ENCODE measurements around the gene FOXL3. TPM values are rescaled to one million over a fixed set of nuclear protein-coding genes. Genes with fewer than 3 reads are reported as not detected.

The FOXL3 gene
- total and polyA plus RNA-seq, 12 donors, result not detected

DNA sequence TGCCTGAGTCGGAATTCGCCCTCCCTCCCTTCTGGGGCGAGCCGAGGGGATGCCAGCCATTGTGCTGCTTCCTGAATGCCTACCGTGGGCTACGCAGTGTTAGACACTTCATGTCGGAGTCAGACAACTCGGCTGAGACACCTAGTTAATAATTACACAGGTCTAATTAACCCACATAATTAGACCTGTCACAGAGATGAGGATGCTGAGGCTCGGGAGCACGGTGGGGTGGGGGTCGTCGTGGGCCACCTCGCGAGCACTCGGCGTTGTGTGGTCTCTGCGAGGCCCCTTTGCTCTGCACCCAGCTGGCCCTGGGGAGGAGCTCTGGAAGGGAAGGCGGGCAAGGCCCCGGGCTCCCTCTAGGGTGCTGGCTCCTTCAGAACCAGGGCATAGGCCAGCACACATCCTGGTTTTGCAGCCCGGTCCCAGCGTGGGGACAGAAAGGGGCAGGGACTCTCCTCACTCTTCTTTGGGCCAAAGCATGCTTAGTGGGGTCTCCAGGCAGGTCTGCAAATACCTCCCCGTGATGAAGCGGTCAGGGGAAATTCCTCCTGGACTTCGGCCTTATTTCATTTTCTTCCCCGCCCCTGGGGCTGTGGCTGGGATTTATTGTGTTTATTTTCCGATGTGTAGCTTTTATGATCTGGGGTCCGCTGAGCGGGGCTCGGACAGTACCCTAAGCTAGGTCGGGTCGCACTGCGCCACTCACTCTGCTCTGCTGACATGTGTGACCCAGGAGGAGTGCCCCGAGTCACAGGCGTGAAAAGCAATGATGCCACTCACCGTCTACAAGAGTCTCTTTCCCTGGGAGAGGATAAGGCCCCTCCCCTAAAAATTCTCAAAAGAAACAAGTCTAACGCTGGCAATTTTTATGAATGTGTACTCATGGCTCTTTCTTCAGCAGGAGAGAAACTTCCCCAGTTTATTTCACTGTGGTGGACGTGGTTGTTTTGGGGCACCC lies 4.9 kb upstream of the FOXL3 start:
- no peak for DNase-seq

DNA sequence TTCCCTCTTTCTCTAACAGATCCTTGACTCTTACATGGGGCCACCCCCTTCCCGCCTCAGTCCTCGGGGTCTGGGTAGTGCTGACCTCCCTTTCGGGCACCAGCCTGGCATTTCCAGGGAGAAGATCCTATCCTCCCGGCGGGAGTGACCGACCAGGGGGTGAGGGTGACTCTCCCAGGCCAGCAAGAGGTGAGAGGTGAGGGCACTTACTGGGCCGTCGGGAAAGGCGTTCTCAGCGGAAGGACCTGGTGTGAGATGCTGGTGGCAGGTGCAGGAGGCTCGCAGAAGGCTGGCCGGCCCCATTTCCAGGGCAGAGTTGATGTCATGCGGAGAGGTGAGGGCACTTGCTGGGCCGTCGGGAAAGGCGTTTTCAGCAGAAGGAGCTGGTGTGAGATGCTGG lies 4.2 kb upstream of the FOXL3 start:
- peaks cover 16 to 66% (median 33%) of the 10 kb centered on the region in 7 donors for H3K27me3 ChIP-seq
- ATAC-seq, result no peak
- no peak for DNase-seq
- intact Hi-C loops (cut with DNase I), result no loop called here
- no peaks in the 10 kb centered on the region for H3K36me3 ChIP-seq
- no peak overlapping the region for H3K27ac ChIP-seq
- H3K9me3 ChIP-seq, result no peaks in the 10 kb centered on the region
- 80 to 82% methylated on average over 16 of the region's 16 CpGs for WGBS, 2 donors
- H3K4me1 ChIP-seq, result peaks cover 0 to 12% (median 0%) of the 10 kb centered on the region in 9 donors
- TF ChIP-seq, protein P1, sequence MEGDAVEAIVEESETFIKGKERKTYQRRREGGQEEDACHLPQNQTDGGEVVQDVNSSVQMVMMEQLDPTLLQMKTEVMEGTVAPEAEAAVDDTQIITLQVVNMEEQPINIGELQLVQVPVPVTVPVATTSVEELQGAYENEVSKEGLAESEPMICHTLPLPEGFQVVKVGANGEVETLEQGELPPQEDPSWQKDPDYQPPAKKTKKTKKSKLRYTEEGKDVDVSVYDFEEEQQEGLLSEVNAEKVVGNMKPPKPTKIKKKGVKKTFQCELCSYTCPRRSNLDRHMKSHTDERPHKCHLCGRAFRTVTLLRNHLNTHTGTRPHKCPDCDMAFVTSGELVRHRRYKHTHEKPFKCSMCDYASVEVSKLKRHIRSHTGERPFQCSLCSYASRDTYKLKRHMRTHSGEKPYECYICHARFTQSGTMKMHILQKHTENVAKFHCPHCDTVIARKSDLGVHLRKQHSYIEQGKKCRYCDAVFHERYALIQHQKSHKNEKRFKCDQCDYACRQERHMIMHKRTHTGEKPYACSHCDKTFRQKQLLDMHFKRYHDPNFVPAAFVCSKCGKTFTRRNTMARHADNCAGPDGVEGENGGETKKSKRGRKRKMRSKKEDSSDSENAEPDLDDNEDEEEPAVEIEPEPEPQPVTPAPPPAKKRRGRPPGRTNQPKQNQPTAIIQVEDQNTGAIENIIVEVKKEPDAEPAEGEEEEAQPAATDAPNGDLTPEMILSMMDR (IDR thresholded peaks at IDR 0.05), result no peak
- H3K4me3 ChIP-seq, result no peak overlapping the region

More for the DNA sequence above, 4.9 kb upstream of the FOXL3 start:
- peak in 1 of 8 donors; percentile 27 for ATAC-seq
- Histone ChIP-seq H3K36me3 (no peaks in the 10 kb centered on the region), H3K27me3 (peaks cover 9 to 66% (median 31%) of the 10 kb centered on the region in 7 donors), H3K9me3 (no peaks in the 10 kb centered on the region), H3K4me3 (no peak overlapping the region), H3K27ac (no peak overlapping the region), H3K4me1 (peaks cover 0 to 5% (median 0%) of the 10 kb centered on the region in 9 donors)
- TF ChIP-seq, protein P1 (IDR thresholded peaks at IDR 0.05), result no peak
- intact Hi-C loops (cut with DNase I), result no loop called here
- WGBS, 2 donors, result 81 to 82% methylated on average over 37 of the region's 37 CpGs

DNA sequence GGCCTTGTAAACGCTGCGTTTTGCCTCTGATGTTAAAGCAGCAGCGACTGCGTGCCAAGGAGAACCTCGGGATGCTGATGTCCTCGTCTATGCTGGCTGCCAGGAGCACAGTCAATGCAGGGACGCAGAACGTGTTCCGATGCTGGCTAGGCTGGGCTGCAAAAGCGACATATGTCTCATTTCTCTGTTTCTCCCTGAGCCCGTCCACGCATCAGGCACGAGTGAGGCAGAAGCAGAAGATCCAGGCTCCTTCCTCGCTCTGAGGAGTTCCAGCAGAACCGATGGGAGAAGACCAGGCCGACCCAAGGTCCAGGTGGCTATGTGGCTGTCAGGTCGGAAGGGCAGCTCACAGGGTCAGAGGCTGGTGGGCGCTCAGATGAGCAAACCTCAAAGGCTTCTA lies 3.7 kb upstream of the FOXL3 start:
- no peak for DNase-seq
- Histone ChIP-seq H3K27me3 (peaks cover 18 to 70% (median 37%) of the 10 kb centered on the region in 7 donors), H3K9me3 (no peaks in the 10 kb centered on the region), H3K27ac (no peak overlapping the region), H3K4me1 (peaks cover 0 to 13% (median 0%) of the 10 kb centered on the region in 9 donors), H3K36me3 (no peaks in the 10 kb centered on the region), H3K4me3 (no peak overlapping the region)
- intact Hi-C loops (cut with DNase I), result no loop called here
- WGBS, 2 donors, result 85 to 87% methylated on average over 18 of the region's 18 CpGs
- no peak for ATAC-seq
- TF ChIP-seq, protein P1 (IDR thresholded peaks at IDR 0.05), result no peak

DNA sequence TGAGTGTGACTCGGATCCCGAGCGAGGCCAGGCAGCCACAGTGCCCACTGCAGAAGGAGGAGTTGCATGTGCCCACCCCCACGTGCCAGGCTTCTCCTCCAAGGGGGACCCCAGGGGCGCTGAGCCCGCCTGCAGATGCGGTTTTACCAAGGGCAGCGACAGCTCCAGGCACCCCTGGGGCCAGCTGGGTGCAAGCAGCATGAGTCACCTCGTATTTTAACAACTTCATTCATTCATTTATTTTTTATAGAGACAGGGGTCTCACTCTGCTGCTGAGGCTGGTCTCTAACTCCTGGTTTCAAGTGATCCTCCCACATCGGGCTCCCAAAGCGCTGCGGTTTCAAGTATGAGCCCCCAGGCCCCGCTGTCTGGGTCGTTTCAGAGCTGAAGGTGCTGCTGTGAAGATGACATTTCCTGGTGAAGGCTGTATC lies 1.3 kb upstream of the FOXL3 start:
- no peak for DNase-seq
- intact Hi-C loops (cut with DNase I), result no loop called here
- Histone ChIP-seq H3K27ac (no peak overlapping the region), H3K9me3 (no peaks in the 10 kb centered on the region), H3K36me3 (no peaks in the 10 kb centered on the region), H3K4me3 (no peak overlapping the region), H3K4me1 (peaks cover 0 to 13% (median 0%) of the 10 kb centered on the region in 9 donors), H3K27me3 (peaks cover 18 to 89% (median 56%) of the 10 kb centered on the region in 7 donors)
- TF ChIP-seq, protein P1 (IDR thresholded peaks at IDR 0.05), result no peak
- no peak for ATAC-seq
- 73% methylated on average over 14 of the region's 14 CpGs for WGBS, 2 donors
